CD4-positive, alpha-beta memory T cell (primary cell): ENCODE data around the gene RPP40. TPM values are rescaled to one million over a fixed set of nuclear protein-coding genes. Genes with fewer than 3 reads are reported as not detected.
A peak's percentile ranks its signal among the peaks of the same experiment; 100 is the strongest.

Experiments
- CTCF ChIA-PET: fragments of 350-600 bp; sonication (Branson Sonifier 250); formaldehyde crosslinking; loops from one replicate; lab custom pipeline; 2021; ENCODE audit warnings: inconsistent platforms; ENCODE audit not compliant: partially characterized antibody; lab: Charles Lee
- POLR2A ChIA-PET: fragments of 350-600 bp; sonication (Branson Sonifier 250); formaldehyde crosslinking; loops from one replicate; lab custom pipeline; 2021; ENCODE audit not compliant: partially characterized antibody; lab: Charles Lee
- DNase-seq, 5 donors: peaks; one replicate each; pipeline versions ENCODE4 v3.0.0 to v3.0.0-alpha.2; 2020 to 2022; ENCODE audit warnings: mixed read lengths in 1 of 5
- H3K27ac ChIP-seq: one replicate; pipeline ENCODE4 v1.7.0; 2013; ENCODE audit warnings: low read depth, low read length
- H3K27me3 ChIP-seq: 2 replicates; pipeline ENCODE4 v1.7.0; 2013; ENCODE audit warnings: mild to moderate bottlenecking, low read length, moderate library complexity; ENCODE audit not compliant: insufficient read depth
- H3K36me3 ChIP-seq: 2 replicates; pipeline ENCODE4 v1.7.0; 2013; ENCODE audit warnings: mild to moderate bottlenecking, low read length, moderate library complexity; ENCODE audit not compliant: insufficient read depth
- H3K4me1 ChIP-seq: 2 replicates; pipeline ENCODE4 v1.7.0; 2013; ENCODE audit warnings: mild to moderate bottlenecking, low read length, moderate library complexity; ENCODE audit not compliant: insufficient read depth
- H3K4me3 ChIP-seq, 2 donors: one replicate each; pipeline ENCODE4 v1.7.0; 2013; ENCODE audit warnings: low read length in 2 of 2, mild to moderate bottlenecking in 1 of 2
- H3K9me3 ChIP-seq, 2 donors: one replicate each; pipeline ENCODE4 v1.7.0; 2013; ENCODE audit warnings: low read length in 2 of 2, control low read depth in 1 of 2; ENCODE audit not compliant: control insufficient read depth in 1 of 2
- H3K27ac Mint-ChIP-seq, 7 donors: one replicate each; pipeline ENCODE4 v1.8.0; 2020 to 2021; ENCODE audit warnings: mixed read lengths in 7 of 7, mild to moderate bottlenecking in 6 of 7, inconsistent platforms in 3 of 7, moderate library complexity in 3 of 7
- H3K27me3 Mint-ChIP-seq, 2 donors: one replicate each; pipeline ENCODE4 v1.8.0; 2020 to 2021; ENCODE audit warnings: mixed read lengths in 2 of 2
- H3K36me3 Mint-ChIP-seq, 2 donors: one replicate each; pipeline ENCODE4 v1.8.0; 2020 to 2021; ENCODE audit warnings: mixed read lengths in 2 of 2, inconsistent platforms in 1 of 2, mild to moderate bottlenecking in 1 of 2
- H3K4me1 Mint-ChIP-seq, 4 donors: one replicate each; pipeline ENCODE4 v1.8.0; 2020 to 2021; ENCODE audit warnings: mixed read lengths in 4 of 4, mild to moderate bottlenecking in 1 of 4
- H3K4me3 Mint-ChIP-seq, 8 donors: one replicate each; pipeline ENCODE4 v1.8.0; 2020 to 2021; ENCODE audit warnings: mixed read lengths in 8 of 8, mild to moderate bottlenecking in 7 of 8, moderate library complexity in 6 of 8, inconsistent platforms in 3 of 8
- H3K9me3 Mint-ChIP-seq, 8 donors: one replicate each; pipeline ENCODE4 v1.8.0; 2020 to 2021; ENCODE audit warnings: mixed read lengths in 8 of 8, mild to moderate bottlenecking in 5 of 8, inconsistent platforms in 3 of 8, moderate library complexity in 1 of 8
- intact Hi-C: fragments of 100-400 bp; cut with micrococcal nuclease; formaldehyde crosslinking; loops from one replicate; pipeline ENCODE4 v1.15.1; 2023
- polyA plus RNA-seq, 2 donors: library from polyadenylated mRNA; unstranded; fragments of 300-500 nt; fragmentation: Illumina TruSeq; gene quantifications; one replicate each; pipeline ENCODE4 v1.2.3, GENCODE V29; 2021
- total RNA-seq, 2 experiments: library from RNA; stranded (reverse); gene quantifications; one replicate each; pipeline ENCODE4 v1.2.3, GENCODE V29; 2021

RPP40 gene
- total and polyA plus RNA-seq, 4 experiments from 2014 or later = 5.5 to 16.3 (median 9.8) TPM

GRCh38 chr6:5004373-5005037 lies 668 bp upstream of the RPP40 start:
- Mint-ChIP-seq H3K27me3 (no peaks in the 10 kb centered on the region), H3K9me3 (no peaks in the 10 kb centered on the region), H3K27ac (peak overlapping the region; percentile 94 to 97 (median 95)), H3K4me1 (peaks cover 3 to 17% (median 10%) of the 10 kb centered on the region in 4 donors), H3K4me3 (peak overlapping the region; percentile 93 to 97 (median 94)), H3K36me3 (peaks cover 10 to 21% of the 10 kb centered on the region in 2 donors)
- Histone ChIP-seq H3K9me3 (no peaks in the 10 kb centered on the region), H3K27ac (peak overlapping the region; percentile 68), H3K36me3 (no peaks in the 10 kb centered on the region), H3K4me1 (peaks cover 10% of the 10 kb centered on the region), H3K27me3 (no peaks in the 10 kb centered on the region), H3K4me3 (peak overlapping the region; percentile 33 to 85)
- ChIA-PET CTCF (interaction anchor here (0.7 to 1.6 kb wide), 4 partner anchors 11 to 868 kb away, joined by 3 to 8 read pairs (median 4); no protein-coding TSS in a partner anchor), POLR2A (interaction anchor here (0.7 to 2.5 kb wide), 4 partner anchors 10 to 257 kb away, joined by 3 to 9 read pairs (median 4); partner anchors contain the start of genes CDYL, FARS2 and LYRM4)
- intact Hi-C loops = loop anchor here (1.0 to 5.0 kb wide), 3 partner anchors 229 to 982 kb away; partner anchors contain the start of gene ECI2
- DNase-seq = no peak

- DNase-seq = no peak
- intact Hi-C loops = no loop called here
- no peaks in the 10 kb centered on the region for H3K9me3 ChIP-seq
- H3K36me3 ChIP-seq = no peaks in the 10 kb centered on the region
- no peak overlapping the region for H3K27ac Mint-ChIP-seq
- peaks cover under 1 to 14% (median 9%) of the 10 kb centered on the region in 4 donors for H3K4me1 Mint-ChIP-seq
- H3K4me3 Mint-ChIP-seq = no peak overlapping the region
- H3K9me3 Mint-ChIP-seq = no peaks in the 10 kb centered on the region
- peaks cover 55 to 63% of the 10 kb centered on the region in 2 donors for H3K36me3 Mint-ChIP-seq
- no peak overlapping the region for H3K27ac ChIP-seq
- no peak overlapping the region for H3K4me3 ChIP-seq
- H3K27me3 ChIP-seq = no peaks in the 10 kb centered on the region
- H3K4me1 ChIP-seq = peaks cover 8% of the 10 kb centered on the region
- no peaks in the 10 kb centered on the region for H3K27me3 Mint-ChIP-seq
- ChIA-PET CTCF (interaction anchor here (1.5 kb wide), 1 partner anchor 978 kb away, joined by 3 read pairs; a partner anchor contains a TSS), POLR2A (no interaction called here)
These were observed 4.3 kb downstream of the RPP40 start for GRCh38 chr6:4999586-4999985.

GRCh38 chr6:4997862-4998261 lies 6.0 kb downstream of the RPP40 start:
- peaks cover 0 to 4% (median 0%) of the 10 kb centered on the region in 4 donors for H3K4me1 Mint-ChIP-seq
- no peak overlapping the region for H3K27ac Mint-ChIP-seq
- POLR2A ChIA-PET = no interaction called here
- no peak for DNase-seq
- H3K9me3 Mint-ChIP-seq = no peaks in the 10 kb centered on the region
- H3K36me3 ChIP-seq = no peaks in the 10 kb centered on the region
- CTCF ChIA-PET = interaction anchor here (1.5 kb wide), 1 partner anchor 977 kb away, joined by 3 read pairs; a partner anchor contains a TSS
- H3K4me1 ChIP-seq = no peaks in the 10 kb centered on the region
- H3K27ac ChIP-seq = no peak overlapping the region
- no peaks in the 10 kb centered on the region for H3K27me3 Mint-ChIP-seq
- H3K9me3 ChIP-seq = no peaks in the 10 kb centered on the region
- H3K4me3 Mint-ChIP-seq = no peak overlapping the region
- no peak overlapping the region for H3K4me3 ChIP-seq
- H3K36me3 Mint-ChIP-seq = peaks cover 60 to 65% of the 10 kb centered on the region in 2 donors
- H3K27me3 ChIP-seq = no peaks in the 10 kb centered on the region
- intact Hi-C loops = no loop called here

- intact Hi-C loops = no loop called here
- H3K27me3 Mint-ChIP-seq = no peaks in the 10 kb centered on the region
- no peaks in the 10 kb centered on the region for H3K9me3 Mint-ChIP-seq
- H3K36me3 Mint-ChIP-seq = peaks cover 59 to 78% of the 10 kb centered on the region in 2 donors
- H3K9me3 ChIP-seq = no peaks in the 10 kb centered on the region
- ChIA-PET CTCF (interaction anchor here (1.0 kb wide), 1 partner anchor 13 kb away, joined by 3 read pairs; no protein-coding TSS in a partner anchor), POLR2A (no interaction called here)
- DNase-seq = no peak
- no peak overlapping the region for H3K27ac ChIP-seq
- H3K4me3 ChIP-seq = no peak overlapping the region
- no peaks in the 10 kb centered on the region for H3K4me1 Mint-ChIP-seq
- H3K36me3 ChIP-seq = no peaks in the 10 kb centered on the region
- H3K4me1 ChIP-seq = no peaks in the 10 kb centered on the region
- H3K27ac Mint-ChIP-seq = no peak overlapping the region
- no peak overlapping the region for H3K4me3 Mint-ChIP-seq
- H3K27me3 ChIP-seq = no peaks in the 10 kb centered on the region
These were observed 9.1 kb downstream of the RPP40 start for GRCh38 chr6:4994741-4995140.

GRCh38 chr6:4987432-4987831 lies 16.4 kb downstream of the RPP40 start:
- DNase-seq = no peak
- Mint-ChIP-seq H3K4me3 (no peak overlapping the region), H3K36me3 (peaks cover 5 to 24% of the 10 kb centered on the region in 2 donors), H3K9me3 (peaks cover 0 to 6% (median 0%) of the 10 kb centered on the region in 8 donors), H3K27me3 (peaks cover 0 to 4% of the 10 kb centered on the region in 2 donors), H3K4me1 (no peaks in the 10 kb centered on the region), H3K27ac (no peak overlapping the region)
- H3K27ac ChIP-seq = no peak overlapping the region
- H3K4me3 ChIP-seq = no peak overlapping the region
- no peaks in the 10 kb centered on the region for H3K9me3 ChIP-seq
- ChIA-PET POLR2A (no interaction called here), CTCF (no interaction called here)
- H3K27me3 ChIP-seq = no peaks in the 10 kb centered on the region
- intact Hi-C loops = no loop called here
- no peaks in the 10 kb centered on the region for H3K4me1 ChIP-seq
- no peaks in the 10 kb centered on the region for H3K36me3 ChIP-seq

GRCh38 chr6:4986999-4987398 lies 16.8 kb downstream of the RPP40 start:
- H3K9me3 ChIP-seq = no peaks in the 10 kb centered on the region
- intact Hi-C loops = no loop called here
- Mint-ChIP-seq H3K4me3 (no peak overlapping the region), H3K9me3 (peaks cover 0 to 6% (median 0%) of the 10 kb centered on the region in 8 donors), H3K36me3 (peaks cover 5 to 22% of the 10 kb centered on the region in 2 donors), H3K27ac (no peak overlapping the region), H3K27me3 (peaks cover 0 to 4% of the 10 kb centered on the region in 2 donors), H3K4me1 (no peaks in the 10 kb centered on the region)
- no peak overlapping the region for H3K27ac ChIP-seq
- H3K27me3 ChIP-seq = no peaks in the 10 kb centered on the region
- H3K4me1 ChIP-seq = no peaks in the 10 kb centered on the region
- no peaks in the 10 kb centered on the region for H3K36me3 ChIP-seq
- no peak for DNase-seq
- ChIA-PET POLR2A (no interaction called here), CTCF (no interaction called here)
- no peak overlapping the region for H3K4me3 ChIP-seq

GRCh38 chr6:4983322-4983721 lies 20.5 kb downstream of the RPP40 start:
- no peaks in the 10 kb centered on the region for H3K27me3 ChIP-seq
- Mint-ChIP-seq H3K27ac (no peak overlapping the region), H3K4me1 (no peaks in the 10 kb centered on the region), H3K4me3 (no peak overlapping the region), H3K27me3 (peaks cover 5 to 6% of the 10 kb centered on the region in 2 donors), H3K36me3 (peaks cover 1 to 4% of the 10 kb centered on the region in 2 donors), H3K9me3 (peaks cover 0 to 32% (median 18%) of the 10 kb centered on the region in 8 donors)
- no peaks in the 10 kb centered on the region for H3K36me3 ChIP-seq
- DNase-seq = no peak
- H3K9me3 ChIP-seq = peaks cover 0 to 7% of the 10 kb centered on the region in 2 donors
- ChIA-PET POLR2A (no interaction called here), CTCF (no interaction called here)
- no peaks in the 10 kb centered on the region for H3K4me1 ChIP-seq
- intact Hi-C loops = no loop called here
- no peak overlapping the region for H3K27ac ChIP-seq
- no peak overlapping the region for H3K4me3 ChIP-seq
